ENCODE measurements around the gene STUB1.

The STUB1 gene

GRCh38 chr16:662597-662996 is 17.6 kb upstream of the STUB1 start:
- DNase-seq (ENCODE audit: low read depth in 1 of 2, low spot score in 1 of 2), result no peak

- DNase-seq (ENCODE audit: low read depth in 1 of 2, low spot score in 1 of 2), result no peak
These were observed 13.6 kb upstream of the STUB1 start for GRCh38 chr16:666572-666971.

DNA sequence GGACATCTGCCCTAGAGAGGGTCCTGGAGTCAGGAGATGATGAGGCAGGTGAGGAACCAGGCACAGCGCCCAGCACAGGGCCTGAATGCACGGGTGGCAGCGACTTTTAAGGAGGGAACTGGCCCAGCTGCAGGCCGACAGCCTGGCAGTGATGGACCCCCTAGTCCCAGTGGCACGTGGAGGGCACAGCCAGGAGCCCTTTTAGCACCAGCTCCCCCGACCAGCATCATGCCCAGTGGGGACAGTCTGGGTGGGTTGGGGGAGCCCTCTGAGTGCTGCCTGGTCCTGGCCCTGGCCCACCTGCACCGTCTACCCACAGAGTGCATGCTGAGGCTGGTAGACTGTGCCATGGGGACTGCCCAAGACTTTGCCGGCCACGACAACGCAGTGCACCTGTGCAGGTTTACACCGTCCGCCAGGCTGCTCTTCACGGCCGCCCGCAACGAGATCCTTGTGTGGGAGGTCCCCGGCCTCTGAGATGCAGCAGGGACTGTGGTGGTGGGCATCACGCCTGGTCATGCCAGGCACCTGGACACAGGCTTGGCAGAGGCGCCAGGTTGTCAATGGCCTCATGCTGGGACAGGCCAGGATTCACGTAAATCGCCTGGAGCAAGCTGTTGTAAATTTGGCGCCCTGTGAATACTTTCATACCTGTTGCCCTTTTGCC is 13.0 kb upstream of the STUB1 start:
- DNase-seq (ENCODE audit: low read depth in 1 of 2, low spot score in 1 of 2), result no peak

- DNase-seq (ENCODE audit: low read depth in 1 of 2, low spot score in 1 of 2), result peak; percentile 85 to 94
These were observed 12.3 kb upstream of the STUB1 start, which contains the start of gene RHOT2 for GRCh38 chr16:667780-668518. Gene RHOT2, plus strand, starts transcription at chr16:668132. Its CDS starts 68 bp downstream, at chr16:668200.

DNA sequence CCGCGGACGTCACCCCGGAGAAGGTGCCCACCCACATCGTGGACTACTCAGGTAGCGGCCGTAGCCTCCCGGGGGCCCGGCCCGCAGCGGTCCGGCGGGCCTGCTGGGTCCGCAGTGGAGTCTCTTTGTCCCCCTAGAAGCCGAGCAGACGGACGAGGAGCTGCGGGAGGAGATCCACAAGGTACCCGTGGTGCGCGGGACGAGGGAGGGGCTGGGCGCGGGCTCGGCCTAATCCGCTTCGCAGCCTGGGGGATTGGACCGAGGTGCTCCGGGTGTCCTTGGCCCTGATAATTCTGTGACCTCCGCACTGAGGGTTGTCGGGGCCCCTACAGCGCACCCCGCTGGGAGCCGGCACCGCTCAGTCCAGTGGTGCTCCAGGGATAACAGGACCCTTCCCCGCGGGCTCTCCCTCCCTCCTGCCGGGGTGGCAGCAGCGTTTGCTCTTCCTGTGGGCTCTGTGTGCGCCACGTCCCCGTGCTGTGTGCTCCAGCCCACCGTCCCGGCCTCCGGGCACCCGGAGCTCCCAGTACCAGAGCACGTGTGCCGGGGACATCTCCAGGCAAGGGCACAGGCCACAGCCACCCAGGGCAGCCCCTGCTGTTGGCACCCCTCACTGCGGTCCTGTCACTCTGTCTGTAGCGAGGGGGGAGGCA is 11.6 kb upstream of the STUB1 start:
- DNase-seq (ENCODE audit: low read depth in 1 of 2, low spot score in 1 of 2), result no peak

GRCh38 chr16:669666-670065 is 10.5 kb upstream of the STUB1 start:
- no peak for DNase-seq (ENCODE audit: low read depth in 1 of 2, low spot score in 1 of 2)

GRCh38 chr16:670485-671352 is 9.5 kb upstream of the STUB1 start:
- DNase-seq (ENCODE audit: low read depth in 1 of 2, low spot score in 1 of 2), result no peak

GRCh38 chr16:671353-672131 is 8.7 kb upstream of the STUB1 start:
- no peak for DNase-seq (ENCODE audit: low read depth in 1 of 2, low spot score in 1 of 2)

- no peak for DNase-seq (ENCODE audit: low read depth in 1 of 2, low spot score in 1 of 2)
These were observed 7.8 kb upstream of the STUB1 start for GRCh38 chr16:672371-672770.

DNA sequence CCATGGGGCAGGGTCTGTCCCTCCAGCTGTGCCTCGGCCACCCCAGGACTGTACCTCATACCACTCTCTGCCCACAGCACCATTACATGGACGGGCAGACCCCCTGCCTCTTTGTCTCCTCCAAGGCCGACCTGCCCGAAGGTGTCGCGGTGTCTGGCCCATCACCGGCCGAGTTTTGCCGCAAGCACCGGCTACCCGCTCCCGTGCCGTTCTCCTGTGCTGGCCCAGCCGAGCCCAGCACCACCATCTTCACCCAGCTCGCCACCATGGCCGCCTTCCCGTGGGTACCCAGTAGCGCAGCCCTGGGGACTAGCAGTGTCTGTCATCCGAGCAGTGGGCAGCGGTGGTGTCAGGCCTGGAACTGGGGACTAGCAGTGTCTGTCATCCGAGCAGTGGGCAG is 7.4 kb upstream of the STUB1 start:
- DNase-seq (ENCODE audit: low read depth in 1 of 2, low spot score in 1 of 2), result no peak

DNA sequence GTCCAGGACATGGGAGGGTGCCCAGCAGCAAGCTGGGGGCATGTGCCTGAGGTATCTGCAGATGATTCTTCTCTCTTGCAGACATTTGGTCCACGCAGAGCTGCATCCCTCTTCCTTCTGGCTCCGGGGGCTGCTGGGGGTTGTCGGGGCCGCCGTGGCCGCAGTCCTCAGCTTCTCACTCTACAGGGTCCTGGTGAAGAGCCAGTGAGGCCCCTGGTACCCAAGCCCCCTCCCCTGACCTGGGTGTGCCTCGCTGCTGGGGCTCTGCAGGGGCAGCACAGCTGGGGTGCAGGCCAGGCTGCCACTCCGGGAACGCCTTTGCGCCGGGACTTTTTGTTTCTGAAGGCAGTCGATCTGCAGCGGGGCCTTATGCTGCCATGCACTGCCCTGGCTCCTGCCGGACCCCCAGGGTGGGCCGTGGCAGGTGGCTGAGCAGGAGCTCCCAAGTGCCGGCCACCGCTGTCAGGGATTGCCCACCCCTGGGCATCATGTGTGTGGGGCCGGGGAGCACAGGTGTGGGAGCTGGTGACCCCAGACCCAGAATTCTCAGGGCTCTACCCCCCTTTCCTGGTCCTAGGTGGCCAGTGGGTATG is 6.7 kb upstream of the STUB1 start:
- no peak for DNase-seq (ENCODE audit: low read depth in 1 of 2, low spot score in 1 of 2)

GRCh38 chr16:674214-674881 is 5.9 kb upstream of the STUB1 start:
- no peak for DNase-seq (ENCODE audit: low read depth in 1 of 2, low spot score in 1 of 2)

- no peak for DNase-seq (ENCODE audit: low read depth in 1 of 2, low spot score in 1 of 2)
These were observed 5.0 kb upstream of the STUB1 start, which contains the start of gene RHBDL1 for GRCh38 chr16:674968-675883. Gene RHBDL1, plus strand, starts transcription at chr16:675671. Its CDS starts 120 bp downstream, at chr16:675791.

GRCh38 chr16:675884-676564 is 4.2 kb upstream of the STUB1 start:
- DNase-seq (ENCODE audit: low read depth in 1 of 2, low spot score in 1 of 2), result no peak

DNA sequence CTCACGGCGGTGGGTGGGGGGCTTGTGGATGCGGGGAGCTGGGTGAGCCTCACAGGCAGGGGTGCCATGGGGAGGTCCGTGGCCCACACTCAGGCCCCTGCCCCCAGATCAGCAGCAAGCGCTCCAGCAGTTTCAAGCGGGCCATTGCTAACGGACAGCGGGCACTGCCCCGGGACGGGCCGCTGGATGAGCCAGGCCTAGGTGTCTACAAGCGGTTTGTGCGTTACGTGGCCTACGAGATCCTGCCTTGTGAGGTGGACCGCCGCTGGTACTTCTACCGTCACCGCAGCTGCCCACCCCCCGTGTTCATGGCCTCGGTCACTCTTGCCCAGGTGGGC is 3.7 kb upstream of the STUB1 start:
- no peak for DNase-seq (ENCODE audit: low read depth in 1 of 2, low spot score in 1 of 2)

DNA sequence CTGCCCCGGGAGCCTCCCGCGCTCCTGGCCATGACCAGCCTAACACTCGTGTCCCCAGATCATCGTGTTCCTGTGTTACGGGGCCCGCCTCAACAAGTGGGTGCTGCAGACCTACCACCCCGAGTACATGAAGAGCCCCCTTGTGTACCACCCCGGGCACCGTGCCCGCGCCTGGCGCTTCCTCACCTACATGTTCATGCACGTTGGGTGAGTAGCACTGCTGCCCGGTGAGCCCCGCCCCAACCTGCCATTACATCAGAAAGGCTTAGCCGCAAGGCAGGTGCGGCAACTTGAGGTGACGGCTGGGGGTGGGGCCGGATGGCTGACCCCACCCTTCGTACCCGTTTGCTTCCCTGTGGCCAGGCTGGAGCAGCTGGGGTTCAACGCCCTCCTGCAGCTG is 3.3 kb upstream of the STUB1 start:
- DNase-seq (ENCODE audit: low read depth in 1 of 2, low spot score in 1 of 2), result no peak

DNA sequence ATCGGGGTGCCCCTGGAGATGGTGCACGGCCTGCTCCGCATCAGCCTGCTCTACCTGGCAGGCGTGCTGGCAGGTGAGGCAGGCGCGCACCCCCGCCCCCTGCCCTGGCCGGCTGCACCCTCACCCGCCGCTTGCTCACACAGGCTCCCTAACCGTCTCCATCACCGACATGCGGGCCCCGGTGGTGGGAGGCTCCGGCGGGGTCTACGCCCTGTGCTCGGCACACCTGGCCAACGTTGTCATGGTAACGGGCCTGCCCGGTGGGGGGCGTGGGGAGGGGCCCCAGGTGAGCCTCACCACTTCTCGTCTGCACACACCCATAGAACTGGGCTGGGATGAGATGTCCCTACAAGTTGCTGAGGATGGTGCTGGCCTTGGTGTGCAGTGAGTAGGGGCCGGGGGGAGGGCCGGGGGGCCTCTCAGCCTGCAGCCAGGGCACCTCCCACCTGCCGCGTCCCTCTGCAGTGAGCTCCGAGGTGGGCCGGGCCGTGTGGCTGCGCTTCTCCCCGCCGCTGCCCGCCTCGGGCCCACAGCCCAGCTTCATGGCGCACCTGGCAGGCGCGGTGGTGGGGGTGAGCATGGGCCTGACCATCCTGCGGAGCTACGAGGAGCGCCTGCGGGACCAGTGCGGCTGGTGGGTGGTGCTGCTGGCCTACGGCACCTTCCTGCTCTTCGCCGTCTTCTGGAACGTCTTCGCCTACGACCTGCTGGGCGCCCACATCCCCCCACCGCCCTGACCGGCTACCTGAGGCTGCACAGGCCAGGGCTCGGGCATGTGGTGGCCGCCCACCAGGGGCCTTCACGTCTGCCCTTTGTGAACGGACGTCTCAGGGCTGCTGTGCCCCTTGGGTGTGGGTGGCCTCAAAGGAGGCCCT is 2.7 kb upstream of the STUB1 start:
- no peak for DNase-seq (ENCODE audit: low read depth in 1 of 2, low spot score in 1 of 2)

All from stimulated activated CD4-positive, alpha-beta T cell treated with anti-CD3 and anti-CD28 coated beads, Interleukin-15, amount 100 ng/mL, for 1 hour (primary cell).